NCI-H446 treated with DMSO at 0.1 percent for 48 hours (cell line): ENCODE results near the gene NUDT2.

ENCODE experiments used
- DNase-seq: peaks from one replicate; lab custom pipeline; 2025; lab: John Stamatoyannopoulos, UW

The NUDT2 gene

GRCh38 chr9:34370970-34371880, 41.9 kb downstream of the NUDT2 start:
- no peak for DNase-seq

DNA sequence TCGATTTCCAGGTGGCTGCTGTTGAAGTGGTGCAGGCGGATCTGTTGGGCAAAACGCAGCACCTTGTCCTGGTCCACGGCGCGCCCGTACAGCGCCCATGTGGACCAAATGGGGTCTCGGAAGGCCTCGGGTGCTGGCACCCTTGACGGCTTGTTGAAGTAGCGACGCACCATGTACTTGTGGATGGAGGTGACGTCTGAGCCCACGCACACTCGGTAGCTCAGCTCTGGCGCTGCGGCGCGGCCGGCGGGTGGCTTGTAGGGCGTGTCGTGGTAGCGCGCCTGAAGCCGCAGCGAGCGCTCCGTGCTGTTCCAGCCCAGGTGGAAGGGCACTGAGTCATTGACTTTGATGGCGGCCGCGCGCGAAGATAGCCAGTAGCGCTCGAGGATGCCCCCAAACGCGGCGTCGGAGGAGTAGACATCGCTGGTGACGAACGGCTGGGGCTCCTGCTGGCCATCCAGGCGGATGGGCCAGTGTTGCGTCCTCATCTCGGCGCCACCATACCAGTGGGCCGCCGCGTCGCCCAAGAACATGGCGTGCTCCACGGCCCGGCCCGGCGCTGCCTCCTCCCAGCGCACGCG, 42.6 kb downstream of the NUDT2 start:
- no peak for DNase-seq

- no peak for DNase-seq
Observed at GRCh38 chr9:34372467-34373011, 43.2 kb downstream of the NUDT2 start.

GRCh38 chr9:34373749-34374148, 44.4 kb downstream of the NUDT2 start:
- no peak for DNase-seq

DNA sequence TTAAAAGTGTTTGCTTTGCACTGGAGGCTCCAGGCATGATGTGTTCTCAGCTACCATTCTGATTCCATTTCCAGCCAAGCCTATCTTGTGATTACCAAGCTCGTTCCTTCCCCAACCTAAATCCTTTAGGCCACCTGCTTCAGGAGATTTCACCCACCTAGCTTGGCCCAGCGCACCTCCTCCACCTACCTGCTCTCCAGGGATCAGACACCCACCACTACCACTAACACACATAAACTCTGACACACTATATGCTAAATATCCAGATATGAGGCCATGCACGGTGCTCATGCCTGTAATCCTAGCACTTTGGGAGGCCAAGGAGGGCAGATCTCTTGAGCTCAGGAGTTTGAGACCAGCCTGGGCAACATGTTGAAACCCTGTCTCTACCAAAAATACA, 45.0 kb downstream of the NUDT2 start:
- DNase-seq = no peak

- peak; percentile 3 for DNase-seq
Observed at GRCh38 chr9:34374905-34375552, 45.7 kb downstream of the NUDT2 start.

DNA sequence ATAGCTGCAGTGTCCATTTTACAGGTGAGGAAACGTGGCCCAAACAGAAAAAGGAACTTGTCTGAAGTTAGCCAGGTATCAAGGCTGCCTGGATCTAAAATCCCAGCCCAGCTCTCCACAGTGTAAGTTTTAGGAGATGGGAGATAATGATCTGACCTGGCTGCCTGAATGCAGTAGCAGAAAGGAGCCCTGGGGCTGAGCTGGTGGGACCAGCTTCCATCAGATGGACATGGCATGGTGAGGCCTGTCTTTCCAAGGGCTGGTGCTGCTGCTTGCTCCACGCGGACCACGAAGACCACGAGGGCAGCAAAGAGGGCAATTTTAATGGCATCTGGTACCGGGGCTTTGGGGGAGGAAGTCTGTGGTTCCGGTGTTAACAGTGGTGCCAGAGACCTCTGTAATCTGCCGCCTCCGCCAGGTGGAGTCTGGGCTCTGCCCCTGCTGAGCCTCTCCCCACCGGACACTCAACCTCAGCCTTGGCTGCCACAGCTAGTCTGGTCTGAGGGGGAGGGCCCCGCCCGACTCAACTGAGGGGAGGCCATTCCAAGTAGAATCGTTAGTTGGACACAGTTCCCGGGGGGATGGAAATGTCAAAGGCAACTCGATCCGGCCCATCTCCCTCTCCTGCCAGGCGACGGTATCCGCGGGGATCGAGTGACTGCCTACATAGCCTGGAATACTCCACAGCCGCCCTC, 46.7 kb downstream of the NUDT2 start:
- DNase-seq = no peak

GRCh38 chr9:34376596-34377403, 47.4 kb downstream of the NUDT2 start, which contains the start of gene MYORG:
MYORG (minus strand) TSS chr9:34376898; CDS start chr9:34372943, 3,955 bp downstream.
- DNase-seq = peak; percentile 87

GRCh38 chr9:34377404-34377746, 48.0 kb downstream of the NUDT2 start:
- DNase-seq = no peak

DNA sequence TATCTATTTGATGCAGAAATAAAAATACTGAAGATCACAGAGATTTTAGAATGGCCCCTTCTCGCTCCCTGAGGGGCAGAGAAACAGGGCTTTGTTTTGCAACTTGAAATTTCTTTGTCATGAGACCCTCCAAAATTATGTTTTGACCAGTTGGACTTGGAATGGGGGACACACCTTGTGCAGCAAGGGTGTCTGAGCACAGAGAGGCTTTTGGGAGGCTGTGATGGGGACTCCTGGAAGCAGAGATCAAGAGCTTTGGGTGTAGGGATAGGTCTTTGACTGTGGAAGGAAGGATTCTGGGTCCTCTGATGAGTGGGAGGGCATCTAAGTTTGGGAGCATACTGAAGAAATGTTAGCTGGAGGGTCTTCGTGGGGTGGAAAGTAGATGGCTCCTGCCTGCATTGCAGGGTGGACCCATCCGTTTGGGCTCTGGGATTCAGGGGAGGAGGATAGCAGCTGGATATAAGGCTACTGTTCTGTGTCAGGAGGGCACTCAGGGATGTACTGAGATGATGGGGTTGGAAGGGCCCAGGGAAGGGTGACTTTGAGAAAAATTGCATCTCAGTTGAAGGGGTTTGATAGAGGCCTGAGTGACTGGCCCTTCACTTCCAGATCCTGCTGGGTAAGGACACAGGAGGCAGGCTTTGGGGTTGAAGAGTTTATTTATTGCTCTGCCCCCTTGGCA, 49.1 kb downstream of the NUDT2 start:
- no peak for DNase-seq

GRCh38 chr9:34379334-34380033, 50.1 kb downstream of the NUDT2 start:
- peak; percentile 40 for DNase-seq

DNA sequence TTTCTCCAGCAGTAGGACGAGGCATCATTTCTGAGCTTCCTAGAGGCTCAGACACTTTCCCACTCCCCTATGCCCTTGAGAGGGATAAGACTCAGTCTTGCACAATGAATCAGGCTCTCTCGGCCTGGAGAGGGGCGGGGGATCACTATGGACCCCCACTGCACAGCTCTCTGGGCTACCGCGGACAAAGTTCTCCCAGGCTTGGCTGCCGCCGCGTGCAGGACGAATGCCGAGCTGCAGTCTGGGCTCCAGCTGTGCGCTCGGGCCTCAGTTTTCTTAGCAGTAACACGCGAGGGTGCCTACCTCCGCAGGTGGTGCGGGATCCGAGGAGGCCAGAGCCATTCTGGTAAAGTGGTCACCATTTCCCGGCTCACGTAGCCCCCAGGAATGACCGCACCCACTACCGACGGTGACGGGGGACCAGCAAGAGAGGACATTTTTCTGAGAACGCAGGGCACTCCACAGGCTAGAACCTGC, 50.7 kb downstream of the NUDT2 start:
- DNase-seq = no peak

GRCh38 chr9:34380511-34381315, 51.3 kb downstream of the NUDT2 start:
- peak; percentile 12 for DNase-seq

DNA sequence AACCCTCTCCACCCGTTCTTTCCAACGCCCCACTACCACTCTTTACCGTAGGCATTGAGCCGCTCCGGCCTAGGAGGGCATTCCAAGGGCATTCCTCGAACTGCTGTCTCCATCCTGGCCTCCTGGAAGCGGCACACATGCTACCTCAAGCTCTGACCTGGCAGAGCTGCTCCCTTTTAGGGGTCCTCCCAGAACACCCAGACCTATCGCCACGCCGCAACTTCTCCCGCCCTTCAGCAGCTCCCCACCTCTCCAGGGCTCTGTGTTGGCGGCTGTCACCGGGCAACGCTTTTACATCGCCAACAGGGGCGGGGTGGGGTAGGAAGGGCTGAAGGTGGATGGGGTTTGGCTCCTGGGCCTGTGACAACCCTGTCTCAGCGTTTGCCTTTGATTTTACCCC, 52.0 kb downstream of the NUDT2 start:
- DNase-seq = no peak

DNA sequence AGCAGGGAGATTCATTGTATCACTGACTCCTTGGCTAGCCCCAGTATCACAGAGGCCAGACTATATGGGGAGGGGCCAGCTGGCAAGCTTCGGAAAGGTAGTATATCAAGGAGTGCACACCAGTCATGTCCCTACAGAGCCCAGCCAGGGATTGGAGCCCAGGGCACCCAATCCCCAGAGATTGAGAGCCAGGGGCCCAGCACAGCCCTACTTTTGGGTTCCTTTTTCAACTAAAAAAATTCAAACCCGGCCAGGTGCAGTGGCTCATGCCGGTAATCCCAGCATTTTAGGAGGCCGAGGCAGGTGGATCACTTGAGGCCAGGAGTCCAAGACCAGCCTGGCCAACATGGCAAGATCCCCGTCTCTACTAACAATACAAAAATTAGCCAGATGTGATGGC, 52.7 kb downstream of the NUDT2 start:
- no peak for DNase-seq

DNA sequence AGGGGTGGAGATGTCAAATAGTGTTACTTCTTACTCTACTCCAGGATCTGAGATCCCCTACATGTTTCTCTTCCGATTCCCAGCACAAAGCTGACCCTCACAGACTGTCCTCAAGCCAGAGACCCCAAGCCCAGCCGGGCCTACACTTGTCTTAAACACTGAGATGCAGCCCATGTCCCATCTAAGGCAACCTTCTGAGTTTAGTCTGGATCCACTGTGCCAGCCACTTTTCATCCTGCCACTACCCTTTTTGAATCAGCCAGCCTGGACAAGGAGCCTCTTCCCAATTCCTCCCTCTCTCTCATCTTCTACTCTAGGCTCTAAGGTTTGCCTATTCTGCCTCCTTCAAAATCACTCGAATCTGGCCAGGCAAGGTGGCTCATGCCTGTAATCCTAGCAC, 53.5 kb downstream of the NUDT2 start:
- no peak for DNase-seq

DNA sequence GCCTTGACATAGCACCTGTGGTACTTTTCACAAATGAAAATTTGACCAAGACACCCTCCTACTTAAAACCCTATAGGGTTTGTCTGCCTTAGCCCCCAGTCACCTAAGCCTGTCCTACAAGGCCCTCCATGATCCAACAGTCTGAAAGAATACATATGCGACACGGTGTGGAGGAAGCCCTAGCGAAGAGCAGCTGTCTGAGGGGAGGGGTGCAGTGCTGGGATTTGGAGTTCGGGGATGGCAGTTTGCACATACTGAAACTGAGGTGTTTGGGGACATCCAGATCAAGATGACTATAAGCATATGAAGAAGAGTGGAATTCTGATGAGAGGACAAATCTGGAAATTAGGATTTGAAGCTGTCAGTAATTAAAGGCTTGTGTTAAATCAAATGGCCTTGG, 54.5 kb downstream of the NUDT2 start:
- no peak for DNase-seq

GRCh38 chr9:34384368-34385165, 55.2 kb downstream of the NUDT2 start:
- DNase-seq = no peak
